ENCODE results near the gene PLCE1.

DNA sequence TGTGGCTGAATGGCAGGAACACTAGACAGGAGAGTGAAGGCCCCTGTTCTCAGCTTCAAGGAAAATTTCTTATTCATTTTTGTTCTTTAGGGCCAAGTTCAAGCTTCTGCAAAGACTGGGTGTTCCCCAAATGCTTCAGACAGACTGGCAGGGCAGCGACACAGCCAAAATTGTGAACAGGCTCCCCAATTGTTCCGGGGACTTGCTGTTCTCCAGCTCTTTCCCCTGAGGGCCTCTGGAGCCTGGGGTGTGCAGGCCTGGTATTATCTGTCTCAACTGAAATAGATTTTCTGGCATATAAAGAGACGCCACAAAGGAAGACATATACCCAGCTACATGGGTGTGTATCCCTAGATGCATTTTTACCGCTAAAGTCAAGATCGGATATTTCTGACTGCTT is 30.3 kb upstream of the PLCE1 start:
- TF ChIP-seq, protein P1, sequence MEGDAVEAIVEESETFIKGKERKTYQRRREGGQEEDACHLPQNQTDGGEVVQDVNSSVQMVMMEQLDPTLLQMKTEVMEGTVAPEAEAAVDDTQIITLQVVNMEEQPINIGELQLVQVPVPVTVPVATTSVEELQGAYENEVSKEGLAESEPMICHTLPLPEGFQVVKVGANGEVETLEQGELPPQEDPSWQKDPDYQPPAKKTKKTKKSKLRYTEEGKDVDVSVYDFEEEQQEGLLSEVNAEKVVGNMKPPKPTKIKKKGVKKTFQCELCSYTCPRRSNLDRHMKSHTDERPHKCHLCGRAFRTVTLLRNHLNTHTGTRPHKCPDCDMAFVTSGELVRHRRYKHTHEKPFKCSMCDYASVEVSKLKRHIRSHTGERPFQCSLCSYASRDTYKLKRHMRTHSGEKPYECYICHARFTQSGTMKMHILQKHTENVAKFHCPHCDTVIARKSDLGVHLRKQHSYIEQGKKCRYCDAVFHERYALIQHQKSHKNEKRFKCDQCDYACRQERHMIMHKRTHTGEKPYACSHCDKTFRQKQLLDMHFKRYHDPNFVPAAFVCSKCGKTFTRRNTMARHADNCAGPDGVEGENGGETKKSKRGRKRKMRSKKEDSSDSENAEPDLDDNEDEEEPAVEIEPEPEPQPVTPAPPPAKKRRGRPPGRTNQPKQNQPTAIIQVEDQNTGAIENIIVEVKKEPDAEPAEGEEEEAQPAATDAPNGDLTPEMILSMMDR (conservative IDR thresholded peaks at IDR 0.05 in 1 of 2, IDR thresholded peaks at IDR 0.05 in 1 of 2; ENCODE audit: low read depth in 1 of 2, low read length in 2 of 2): no peak
- no peak for TF ChIP-seq EZH2 (IDR thresholded peaks at IDR 0.05; ENCODE audit: low read length, missing control alignments)
